Measurements from ENCODE around the gene TMEM238.
A peak's percentile ranks its signal among the peaks of the same experiment; 100 is the strongest.
"Not testable (repeated sequence)": the region's sequence is repeated elsewhere in the genome, so short reads cannot be mapped to it uniquely, and the experiment has no call there.

Gene TMEM238, protein sequence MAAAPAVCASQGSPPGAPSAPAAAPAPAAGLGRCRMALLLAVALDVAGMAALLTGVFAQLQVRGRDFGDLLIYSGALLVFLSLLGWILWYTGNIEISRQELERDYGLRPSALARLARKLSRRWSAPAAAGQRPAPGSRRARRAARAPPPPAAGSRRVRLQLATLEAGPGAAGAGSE

DNA sequence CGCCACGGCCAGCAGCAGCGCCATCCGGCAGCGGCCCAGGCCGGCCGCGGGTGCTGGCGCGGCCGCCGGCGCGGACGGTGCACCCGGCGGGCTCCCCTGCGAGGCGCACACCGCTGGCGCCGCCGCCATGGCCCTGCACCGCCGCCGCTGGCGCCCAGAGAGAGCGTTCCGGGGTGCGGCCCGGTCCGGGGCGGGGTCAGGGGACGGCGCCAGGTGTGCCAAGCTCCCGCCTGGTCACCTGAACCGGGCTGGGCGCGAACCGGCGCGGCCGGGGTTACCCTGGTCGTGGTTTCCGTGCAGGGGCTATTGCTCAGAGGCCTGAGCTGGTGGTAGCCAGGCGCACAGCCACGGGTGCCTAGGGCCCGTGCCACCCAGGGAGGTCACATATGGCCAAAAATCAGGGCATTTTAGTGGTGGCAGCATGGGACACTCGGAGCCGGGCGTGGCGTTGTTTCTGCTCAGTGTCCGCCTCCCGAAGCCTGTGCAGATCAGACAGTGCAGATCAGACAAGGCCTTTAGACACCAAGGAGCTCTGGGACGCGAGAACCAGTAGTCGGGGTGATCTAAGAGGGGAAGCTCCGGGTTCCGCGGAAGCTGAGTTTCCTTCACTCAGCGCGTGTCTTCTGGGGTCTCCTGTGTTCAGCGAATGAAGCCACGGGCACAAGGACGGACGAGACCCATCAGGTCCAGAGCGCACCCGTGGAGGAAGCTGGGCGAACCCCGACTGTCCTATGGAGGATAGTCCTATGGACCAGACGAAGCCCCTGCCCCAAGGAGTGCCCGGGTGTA is at the start of gene TMEM238:
Gene TMEM238, minus strand, starts transcription at position 162 of the 789 bp plus-strand sequence. Its CDS starts 33 bp downstream, at position 129.
- DNase-seq, result no peak

DNA sequence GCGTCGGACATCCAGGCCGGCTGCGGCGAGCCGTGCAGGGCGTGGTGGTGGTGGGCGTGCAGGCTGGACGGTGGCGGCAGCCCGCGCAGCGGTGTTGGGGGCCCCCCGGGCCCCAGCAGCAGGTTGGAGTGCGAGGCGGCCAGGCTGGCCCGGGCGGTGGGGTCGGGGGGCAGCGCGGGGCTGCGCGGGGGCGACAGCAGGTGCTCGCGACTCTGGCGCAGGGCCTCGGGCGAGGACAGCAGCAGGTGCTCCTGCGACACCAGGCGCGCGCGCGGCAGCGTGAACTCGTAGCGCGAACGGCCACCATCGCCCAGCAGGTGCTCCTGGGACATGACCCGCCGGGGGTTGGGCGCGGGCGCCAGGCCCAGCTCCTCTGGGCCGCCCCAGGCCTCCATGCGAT is 49.2 kb upstream of the TMEM238 start:
- no peak for DNase-seq

DNA sequence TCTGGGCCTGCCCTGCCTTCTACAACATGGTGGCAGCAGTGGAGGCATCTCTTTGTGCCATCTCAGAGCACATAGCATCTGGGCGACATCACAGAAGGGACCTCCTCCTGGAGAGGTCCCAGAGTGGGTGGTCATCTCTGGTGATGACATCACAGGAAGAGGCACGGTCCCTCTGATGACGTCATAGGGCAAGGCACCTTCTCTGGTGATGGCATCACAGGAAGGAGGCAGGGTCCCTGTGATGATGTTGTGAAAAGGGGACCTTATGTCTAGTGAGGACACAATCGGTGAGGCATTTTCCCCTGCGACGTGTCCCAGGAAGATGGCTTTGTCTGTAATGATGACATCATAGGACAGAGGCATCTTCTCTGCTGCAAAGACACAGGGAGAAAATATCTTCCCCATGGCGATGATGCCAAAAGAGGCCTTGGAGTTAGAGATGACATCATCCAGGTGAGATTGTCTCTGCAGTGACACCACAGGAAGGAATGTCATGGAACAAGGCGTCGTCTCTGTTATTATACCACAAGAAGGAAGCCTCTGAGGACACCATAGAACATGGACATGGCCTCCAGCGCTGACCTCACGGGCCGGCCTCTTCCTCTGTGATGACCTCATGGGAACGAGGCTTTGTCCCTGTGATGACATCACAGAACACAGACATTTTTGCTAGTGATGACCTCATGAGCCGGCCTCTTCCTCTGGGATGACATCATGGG is 48.3 kb upstream of the TMEM238 start:
- no peak for DNase-seq

- no peak for DNase-seq
Observed at GRCh38 chr19:55431183-55431582, 47.1 kb upstream of the TMEM238 start.

GRCh38 chr19:55426042-55426441 is 42.0 kb upstream of the TMEM238 start:
- no peak for DNase-seq

- no peak for DNase-seq
Observed at GRCh38 chr19:55424518-55424917, 40.4 kb upstream of the TMEM238 start.

- DNase-seq, result no peak
Observed at GRCh38 chr19:55423225-55424005, 39.3 kb upstream of the TMEM238 start.

DNA sequence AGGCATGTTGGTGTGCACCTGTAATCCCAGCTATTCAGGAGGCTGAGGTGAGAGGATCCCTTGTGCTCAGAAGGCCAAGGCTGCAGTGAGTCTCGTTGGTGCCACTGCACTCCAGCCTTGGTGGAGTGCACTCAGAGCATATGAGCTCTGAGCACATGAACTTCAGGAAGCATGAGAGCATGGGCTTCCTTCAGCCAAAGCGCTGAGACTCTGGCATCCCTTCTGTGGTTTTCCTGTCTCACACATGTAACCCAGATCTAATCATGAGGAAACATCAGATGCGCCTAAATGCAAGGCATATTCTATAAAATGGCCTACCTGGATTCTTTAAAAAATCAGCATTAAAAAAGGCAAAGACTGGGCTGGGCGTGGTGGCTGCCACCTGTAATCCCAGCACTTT is 37.2 kb upstream of the TMEM238 start:
- DNase-seq, result not testable (repeated sequence)

GRCh38 chr19:55419624-55420236 is 35.6 kb upstream of the TMEM238 start:
- DNase-seq, result no peak

DNA sequence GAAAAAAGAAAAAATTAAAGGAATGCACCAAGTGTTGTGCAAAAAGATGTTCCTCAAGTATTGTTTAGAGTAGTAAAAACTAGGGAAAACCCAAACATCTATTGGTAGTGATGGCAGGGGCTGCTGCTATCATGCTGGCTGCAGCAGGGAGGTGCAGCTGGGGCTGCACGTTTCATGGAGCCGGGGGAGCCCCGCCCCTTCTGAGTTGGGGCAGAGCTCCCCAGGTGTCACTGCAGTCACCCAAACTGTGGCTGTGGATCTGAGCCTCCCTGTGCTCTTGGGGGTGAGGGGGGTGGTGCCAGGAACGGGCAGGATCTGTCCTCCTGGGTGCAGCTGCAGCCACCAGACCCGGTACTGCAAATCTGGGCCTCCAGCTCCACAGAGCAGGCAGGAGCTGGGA is 35.0 kb upstream of the TMEM238 start:
- no peak for DNase-seq

DNA sequence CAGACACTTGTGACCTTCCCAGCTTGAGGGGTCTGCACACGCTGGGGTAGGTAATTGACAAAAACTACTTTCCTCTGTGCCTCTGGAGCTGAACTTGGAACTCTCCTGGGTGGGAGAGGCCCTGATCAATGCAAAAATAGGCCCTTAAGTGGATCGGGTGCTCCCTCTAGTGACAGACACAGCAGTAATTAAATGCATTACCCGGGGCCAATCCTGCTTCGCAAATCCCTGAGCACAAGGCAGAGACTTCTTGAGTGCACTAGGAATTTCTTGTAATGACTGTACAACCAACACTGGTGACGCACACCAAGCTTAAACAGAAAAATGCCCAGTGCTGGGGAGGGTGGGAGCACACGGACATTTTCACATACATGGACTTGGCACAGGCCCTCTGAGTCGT is 34.1 kb upstream of the TMEM238 start:
- DNase-seq, result peak; percentile 77

- no peak for DNase-seq
Observed at GRCh38 chr19:55410168-55410567, 26.1 kb upstream of the TMEM238 start.

- not testable (repeated sequence) for DNase-seq
Observed at GRCh38 chr19:55409179-55409578, 25.1 kb upstream of the TMEM238 start.

GRCh38 chr19:55408533-55408872 is 24.4 kb upstream of the TMEM238 start:
- no peak for DNase-seq

DNA sequence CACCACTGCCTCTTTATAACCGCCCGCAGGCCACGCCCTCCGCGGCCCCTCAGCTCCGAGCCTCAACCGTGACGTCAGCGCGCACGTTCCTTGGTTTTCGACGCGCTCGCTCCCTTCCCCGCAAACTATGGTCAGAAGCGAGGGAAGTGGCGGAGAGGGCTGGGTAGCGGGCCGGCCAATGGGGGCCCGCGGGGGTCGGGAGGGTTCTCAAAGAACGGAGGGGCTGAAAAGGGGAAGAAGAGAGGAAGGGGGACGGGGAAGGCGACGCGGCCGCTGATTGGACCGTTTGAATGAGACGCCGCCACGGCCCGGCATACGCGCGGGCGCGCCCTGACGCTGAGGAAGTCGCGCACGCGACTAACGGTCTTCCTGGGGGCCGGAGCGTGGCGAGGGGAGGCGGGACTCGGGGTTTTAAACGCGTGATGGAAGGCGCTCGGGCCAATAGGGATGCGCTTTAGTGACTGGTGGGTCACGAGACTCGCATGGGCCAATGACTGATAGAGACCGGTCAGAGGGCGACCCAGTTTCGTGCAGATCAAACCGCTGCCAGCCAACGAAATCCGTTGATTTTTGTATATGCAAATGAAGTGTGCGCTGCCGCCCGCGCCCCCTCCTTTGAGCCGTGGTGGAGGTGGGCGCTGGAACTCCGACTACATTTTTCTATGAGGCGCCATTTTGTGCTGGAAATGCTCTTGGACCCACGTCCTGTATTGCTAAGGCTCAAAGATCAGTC is 23.9 kb upstream of the TMEM238 start:
- peak; percentile 100 for DNase-seq

DNA sequence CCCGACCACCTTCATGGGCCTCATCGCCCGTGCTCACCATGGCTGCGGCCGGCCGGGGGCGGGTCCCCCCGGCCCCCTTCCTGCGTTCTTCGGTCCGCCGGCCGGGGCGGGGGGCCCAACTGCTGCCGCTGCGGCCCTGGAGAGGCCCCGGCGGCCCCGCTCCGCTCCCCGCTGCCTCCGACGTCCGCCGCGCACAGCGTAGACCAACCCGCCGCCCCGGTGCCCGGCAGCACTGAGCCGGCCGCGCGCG is 23.4 kb upstream of the TMEM238 start, which contains the start of gene UBE2S:
Gene UBE2S, minus strand, starts transcription at position 239 of the 250 bp plus-strand sequence. Its CDS starts 199 bp downstream, at position 40.
- not testable (repeated sequence) for DNase-seq

DNA sequence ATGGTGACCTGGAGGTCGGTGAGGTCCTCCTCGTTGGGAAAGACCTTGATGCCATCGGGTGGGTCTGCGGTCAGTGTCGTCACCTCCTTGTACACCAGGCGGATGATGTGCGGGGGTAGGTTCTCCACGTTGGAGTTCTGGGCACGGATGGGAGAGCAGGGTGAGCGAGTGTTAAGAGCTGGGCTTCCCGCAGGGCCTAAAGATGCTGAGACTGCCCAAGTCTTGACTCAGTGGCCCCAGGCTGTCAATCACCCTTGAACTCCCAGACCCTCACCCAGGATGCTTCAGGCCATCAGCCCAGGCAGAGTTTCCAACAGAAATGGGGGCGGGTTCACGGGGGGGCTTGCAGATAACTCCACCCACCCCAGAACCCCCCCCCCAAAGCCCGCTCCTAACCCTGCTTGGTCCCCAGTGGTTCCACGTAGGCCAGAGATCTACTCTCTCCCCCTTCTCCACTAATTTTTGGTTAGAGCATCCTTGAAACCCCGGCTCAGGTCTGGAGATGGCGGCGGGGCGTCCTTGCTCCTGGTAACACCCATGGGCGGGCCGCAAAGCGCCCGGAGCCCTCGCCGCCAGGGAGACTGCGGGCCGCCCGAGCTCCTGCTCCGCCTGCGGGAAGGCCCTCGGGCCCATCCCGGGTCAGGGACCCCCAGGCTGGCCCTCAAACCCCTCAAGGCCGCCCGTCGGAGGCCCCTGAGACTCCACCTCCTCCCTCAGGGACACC is 22.9 kb upstream of the TMEM238 start:
- no peak for DNase-seq

DNA sequence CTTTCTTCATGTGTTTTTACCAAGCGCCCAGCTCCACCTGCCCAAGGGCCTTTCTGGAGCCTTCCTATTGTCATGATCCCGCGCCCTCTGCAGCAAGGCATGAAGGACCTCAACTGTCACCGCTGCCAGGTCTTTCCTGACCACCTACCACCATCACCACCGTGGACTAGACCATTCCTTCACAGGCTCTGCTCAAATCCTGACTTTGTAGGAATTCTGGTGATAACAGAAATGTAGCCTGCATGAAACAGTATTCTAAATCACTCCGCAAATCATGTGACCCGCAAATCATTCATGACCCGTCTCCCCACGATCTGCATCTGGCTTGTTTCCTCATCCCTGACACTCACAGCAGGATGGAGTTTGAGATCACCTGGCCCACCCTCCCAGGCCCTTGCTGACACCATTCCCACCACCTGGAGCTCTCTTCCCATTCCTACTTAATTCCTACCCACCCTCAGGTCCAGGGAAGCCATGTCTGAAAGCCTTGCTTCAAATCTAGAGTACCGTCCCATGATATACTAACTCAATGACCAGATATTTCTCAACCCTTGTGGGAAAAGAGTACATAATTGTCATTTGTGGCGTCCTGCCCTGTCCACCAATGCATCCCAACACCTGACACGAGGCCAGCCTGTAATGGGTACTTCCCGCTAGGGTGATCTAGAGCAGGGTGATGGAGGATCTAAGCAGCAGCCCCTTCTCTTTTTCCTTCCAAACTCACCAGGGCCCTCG is 22.2 kb upstream of the TMEM238 start:
- DNase-seq, result no peak

GRCh38 chr19:55405638-55406037 is 21.5 kb upstream of the TMEM238 start:
- DNase-seq, result no peak

DNA sequence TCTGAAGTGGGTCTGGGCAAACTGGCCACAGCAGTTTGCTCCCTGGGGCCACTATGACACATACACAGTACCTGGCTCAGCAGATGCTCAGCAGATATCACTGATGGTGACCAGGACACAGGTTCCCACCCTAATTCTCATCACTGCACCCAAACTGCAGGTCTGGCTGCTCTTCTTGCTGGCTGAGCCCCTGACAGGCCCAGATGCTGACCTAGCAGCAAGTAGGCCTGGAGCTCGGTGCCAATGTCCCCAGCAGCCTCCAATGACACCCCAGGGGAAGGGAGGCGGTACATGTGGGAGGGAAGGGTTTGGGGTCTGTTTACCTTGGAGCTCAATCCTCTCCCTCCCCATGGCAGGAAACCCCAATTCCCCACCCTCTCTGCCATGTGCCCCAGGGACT is 18.4 kb upstream of the TMEM238 start:
- DNase-seq, result no peak

- not testable (repeated sequence) for DNase-seq
Observed at GRCh38 chr19:55401390-55401789, 17.3 kb upstream of the TMEM238 start.

Data from fibroblast of skin of right quadriceps (primary cell).